ENCODE data around the gene NDUFA5.

GRCh38 chr7:123537026-123537642 is 20.5 kb downstream of the NDUFA5 start:
- TF ChIP-seq CTCF (IDR thresholded peaks at IDR 0.05; ENCODE audit: low read depth, low read length) = peak; percentile 13
- no peak for TF ChIP-seq POLR2A (IDR thresholded peaks at IDR 0.05; ENCODE audit: extremely low read depth, insufficient read length)
- TF ChIP-seq MAX (IDR thresholded peaks at IDR 0.05; ENCODE audit: low read depth, low read length) = no peak

Measured in NB4 (cell line).